Activated naive CD4-positive, alpha-beta T cell treated with Interleukin-2 at 50 U/mL for 16 hours (primary cell): ENCODE measurements around the gene S100A13.
A peak's percentile ranks its signal among the peaks of the same experiment; 100 is the strongest.
"Not testable (repeated sequence)": the region's sequence is repeated elsewhere in the genome, so short reads cannot be mapped to it uniquely, and the experiment has no call there.

ENCODE experiments used
- DNase-seq: peaks from one replicate; pipeline ENCODE4 v3.0.0-alpha.2; 2020

Gene S100A13

GRCh38 chr1:153647346-153647714 is 20.0 kb upstream of the S100A13 start:
- no peak for DNase-seq

- no peak for DNase-seq
These were observed 19.5 kb upstream of the S100A13 start for GRCh38 chr1:153646672-153647345.

GRCh38 chr1:153643816-153644215 is 16.5 kb upstream of the S100A13 start:
- no peak for DNase-seq

- DNase-seq = no peak
These were observed 15.8 kb upstream of the S100A13 start for GRCh38 chr1:153643100-153643499.

GRCh38 chr1:153642161-153642560 is 14.9 kb upstream of the S100A13 start:
- no peak for DNase-seq

GRCh38 chr1:153640861-153641260 is 13.6 kb upstream of the S100A13 start:
- no peak for DNase-seq

- not testable (repeated sequence) for DNase-seq
These were observed 12.9 kb upstream of the S100A13 start for GRCh38 chr1:153640213-153640612.

- DNase-seq = no peak
These were observed 12.0 kb upstream of the S100A13 start for GRCh38 chr1:153639280-153639679.

GRCh38 chr1:153638261-153638660 is 11.0 kb upstream of the S100A13 start:
- DNase-seq = no peak

- DNase-seq = no peak
These were observed 9.0 kb upstream of the S100A13 start for GRCh38 chr1:153636312-153636711.

- no peak for DNase-seq
These were observed 8.6 kb upstream of the S100A13 start for GRCh38 chr1:153635872-153636271.

GRCh38 chr1:153633754-153634665 is 6.7 kb upstream of the S100A13 start, which contains the start of gene CHTOP:
TSS of gene CHTOP (plus strand) at chr1:153634066. CDS start at chr1:153636589, 2,523 bp downstream.
- DNase-seq = peak; percentile 95

GRCh38 chr1:153633161-153633753 is 6.0 kb upstream of the S100A13 start:
- DNase-seq = no peak

- DNase-seq = no peak
These were observed 4.0 kb upstream of the S100A13 start for GRCh38 chr1:153631047-153632022.

- DNase-seq = no peak
These were observed 3.1 kb upstream of the S100A13 start for GRCh38 chr1:153630384-153630783.

GRCh38 chr1:153629971-153630370 is 2.7 kb upstream of the S100A13 start:
- DNase-seq = no peak

GRCh38 chr1:153629343-153629665 is 2.0 kb upstream of the S100A13 start:
- DNase-seq = no peak

- no peak for DNase-seq
These were observed 1.5 kb upstream of the S100A13 start for GRCh38 chr1:153628638-153629342.

GRCh38 chr1:153627715-153628626 is 666 bp upstream of the S100A13 start, which contains the start of gene S100A1:
TSS of gene S100A1 (plus strand) at chr1:153628434. CDS start at chr1:153630522, 2,088 bp downstream.
- no peak for DNase-seq

- DNase-seq = no peak
These were observed 815 bp downstream of the S100A13 start for GRCh38 chr1:153626477-153626903.
